OCI-LY7 (cell line): ENCODE data around the gene CISH. TPM values are rescaled to one million over a fixed set of nuclear protein-coding genes. Genes with fewer than 3 reads are reported as not detected.
A peak's percentile ranks its signal among the peaks of the same experiment; 100 is the strongest.

Experiments
- BruUV-seq: library from RNA; stranded (reverse); fragments of 400-500 nt; replicated peaks from 2 replicates; lab custom pipeline; 2021; lab: Mats Ljungman, UMichigan
- CTCF ChIA-PET: fragments of 300-600 bp; sonication (Branson Sonifier 250); formaldehyde crosslinking; loops from one replicate; lab custom pipeline; 2022; ENCODE audit warnings: antibody characterized with exemption; ENCODE audit not compliant: unreplicated experiment; lab: Charles Lee
- POLR2A ChIA-PET: fragments of 300-600 bp; sonication (Branson Sonifier 250); formaldehyde crosslinking; loops from one replicate; lab custom pipeline; 2022; ENCODE audit warnings: antibody characterized with exemption; lab: Charles Lee
- DNase-seq: peaks from one replicate; pipeline ENCODE4 v3.0.0-alpha.2; 2015; ENCODE audit warnings: low spot score
- H2AFZ ChIP-seq: fragments of 200-600 bp; sonication (generic), shearing (Covaris generic); 2 replicates; pipeline ENCODE4 v1.6.1; 2014; ENCODE audit warnings: mild to moderate bottlenecking, antibody characterized with exemption, low read length, moderate library complexity
- H3K27ac ChIP-seq: fragments of 200-600 bp; sonication (generic); 2 replicates; pipeline ENCODE4 v1.5.1; 2014; ENCODE audit warnings: mixed run types, low read depth, mild to moderate bottlenecking, moderate library complexity, low read length, inconsistent platforms; ENCODE audit not compliant: poor library complexity, severe bottlenecking
- H3K36me3 ChIP-seq: fragments of 200-600 bp; sonication (generic); 2 replicates; pipeline ENCODE4 v1.6.1; 2014; ENCODE audit warnings: mild to moderate bottlenecking, antibody characterized with exemption, low read length, moderate library complexity, mixed read lengths; ENCODE audit not compliant: insufficient read depth
- H3K4me1 ChIP-seq: fragments of 200-600 bp; sonication (generic); 2 replicates; pipeline ENCODE4 v1.5.1; 2014; ENCODE audit warnings: mild to moderate bottlenecking, low read length; ENCODE audit not compliant: insufficient read depth, poor library complexity, severe bottlenecking
- H3K4me2 ChIP-seq: fragments of 200-600 bp; sonication (generic); 2 replicates; pipeline ENCODE4 v1.6.1; 2014; ENCODE audit warnings: mild to moderate bottlenecking, low read length
- H3K4me3 ChIP-seq: fragments of 200-600 bp; sonication (generic); 2 replicates; pipeline ENCODE4 v1.5.1; 2014; ENCODE audit warnings: mild to moderate bottlenecking, low read depth, low read length; ENCODE audit not compliant: poor library complexity, severe bottlenecking
- H3K79me2 ChIP-seq: fragments of 200-600 bp; sonication (generic); 2 replicates; pipeline ENCODE4 v1.6.1; 2016; ENCODE audit warnings: low read depth, mild to moderate bottlenecking, low read length, moderate library complexity, mixed read lengths; ENCODE audit not compliant: insufficient read depth
- H3K9me2 ChIP-seq: fragments of 200-600 bp; sonication (generic); 2 replicates; pipeline ENCODE4 v1.6.1; 2016; ENCODE audit warnings: mild to moderate bottlenecking, low read length, mixed read lengths; ENCODE audit not compliant: insufficient read depth
- H3K9me3 ChIP-seq: fragments of 200-600 bp; sonication (generic); 2 replicates; pipeline ENCODE4 v1.6.1; 2014; ENCODE audit warnings: mild to moderate bottlenecking, mixed run types, low read length, mixed read lengths
- H4K20me1 ChIP-seq: fragments of 200-600 bp; sonication (generic); 2 replicates; pipeline ENCODE4 v1.6.1; 2014; ENCODE audit warnings: mild to moderate bottlenecking, antibody characterized with exemption, low read length, moderate library complexity, mixed read lengths; ENCODE audit not compliant: insufficient read depth
- CTCF ChIP-seq: fragments of 200-600 bp; sonication (generic); conservative IDR thresholded peaks from 2 replicates; pipeline ENCODE4 v1.5.1; 2014; ENCODE audit warnings: mild to moderate bottlenecking, antibody characterized with exemption, low read length, moderate library complexity, mixed read lengths
- EZH2phosphoT487 ChIP-seq: fragments of 200-600 bp; sonication (generic); IDR thresholded peaks from 2 replicates; pipeline ENCODE4 v1.6.1; 2018; ENCODE audit warnings: low read depth, borderline replicate concordance, mild to moderate bottlenecking, mixed run types, antibody characterized with exemption, low read length, moderate library complexity, mixed read lengths
- intact Hi-C: fragments of 100-400 bp; cut with micrococcal nuclease; formaldehyde crosslinking; loops from one replicate; pipeline ENCODE4 v1.10.0; 2022; ENCODE audit not compliant: unreplicated experiment
- total RNA-seq, 2 experiments: library from RNA; depleted of rRNA in 1 of 2; stranded (reverse); fragments of >200 nt in 1 of 2; shearing (Covaris generic) in 1 of 2; gene quantifications; 2 replicates each; pipeline ENCODE4 v1.2.3, GENCODE V29; 2014 to 2022

Gene CISH
- total RNA-seq, 2 experiments from 2014 or later: not detected

DNA sequence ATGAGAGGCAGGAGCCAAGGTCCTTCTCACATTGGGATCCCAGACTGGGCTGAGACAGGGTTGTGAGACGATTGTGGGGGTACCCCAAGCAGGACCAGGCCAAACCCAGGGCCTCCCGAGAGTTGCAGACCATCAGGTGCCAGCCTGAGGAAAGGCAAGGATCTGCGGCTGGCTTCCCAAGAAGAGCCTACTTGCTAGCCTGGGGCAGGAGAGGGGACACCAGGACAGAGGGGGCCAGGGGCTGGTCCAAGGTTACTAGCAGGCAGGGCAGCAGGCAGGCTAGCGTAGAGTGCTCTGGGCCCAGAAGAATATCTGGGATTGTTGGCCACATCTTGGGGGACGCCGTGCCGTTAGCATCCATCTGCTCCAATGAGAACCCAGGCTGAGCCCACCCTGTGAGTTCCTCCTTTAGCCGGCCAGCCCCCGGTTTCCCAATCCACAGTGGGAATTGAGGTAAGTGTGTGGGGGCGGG is 546 bp downstream of the CISH start:
- ChIA-PET POLR2A (no interaction called here), CTCF (interaction anchor here (1.7 kb wide), 1 partner anchor 40 kb away, joined by 3 read pairs; no protein-coding TSS in a partner anchor)
- Histone ChIP-seq H3K4me1 (peaks cover 1% of the 10 kb centered on the region), H3K36me3 (no peaks in the 10 kb centered on the region), H4K20me1 (no peaks in the 10 kb centered on the region), H3K4me3 (peak overlapping the region; percentile 68), H2AFZ (peak overlapping the region; percentile 66; the same call in 1 of the 2 replicates), H3K4me2 (peak overlapping the region; percentile 90), H3K9me2 (no peaks in the 10 kb centered on the region), H3K9me3 (no peaks in the 10 kb centered on the region), H3K79me2 (no peaks in the 10 kb centered on the region), H3K27ac (no peak overlapping the region)
- no TSS peak for BruUV-seq
- intact Hi-C loops: loop anchor here (5.0 to 10.0 kb wide), 2 partner anchors 59 to 364 kb away; no protein-coding TSS in a partner anchor
- TF ChIP-seq CTCF (no peak), EZH2phosphoT487 (no peak)
- DNase-seq: no peak

GRCh38 chr3:50610181-50610971 is 1.2 kb downstream of the CISH start:
- Histone ChIP-seq H3K79me2 (no peaks in the 10 kb centered on the region), H4K20me1 (no peaks in the 10 kb centered on the region), H2AFZ (no peak overlapping the region), H3K36me3 (no peaks in the 10 kb centered on the region), H3K9me2 (no peaks in the 10 kb centered on the region), H3K4me2 (no peak overlapping the region), H3K4me3 (no peak overlapping the region), H3K4me1 (no peaks in the 10 kb centered on the region), H3K9me3 (no peaks in the 10 kb centered on the region), H3K27ac (no peak overlapping the region)
- DNase-seq: no peak
- BruUV-seq: no TSS peak
- TF ChIP-seq CTCF (no peak), EZH2phosphoT487 (no peak)
- ChIA-PET CTCF (interaction anchor here (1.7 kb wide), 1 partner anchor 39 kb away, joined by 3 read pairs; no protein-coding TSS in a partner anchor), POLR2A (no interaction called here)
- intact Hi-C loops: loop anchor here (5.0 to 10.0 kb wide), 2 partner anchors 58 to 364 kb away; no protein-coding TSS in a partner anchor

DNA sequence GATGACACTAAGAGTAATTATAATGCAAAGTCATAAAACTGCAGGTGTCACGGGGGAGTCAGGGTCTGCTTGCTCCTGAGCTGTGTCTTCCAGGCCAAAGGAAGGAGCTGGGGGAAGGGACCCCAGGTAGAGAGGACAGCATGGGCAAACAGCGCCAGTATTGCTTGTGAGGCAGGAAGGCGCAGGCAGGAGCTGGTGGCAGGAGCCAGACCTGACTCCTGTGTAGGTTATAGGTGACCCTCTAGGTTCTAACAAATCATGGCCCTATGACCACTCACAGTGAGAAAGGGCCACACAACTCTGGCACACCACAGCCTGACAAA is 1.9 kb downstream of the CISH start:
- H2AFZ ChIP-seq: no peak overlapping the region
- no peaks in the 10 kb centered on the region for H3K9me3 ChIP-seq
- H3K4me3 ChIP-seq: no peak overlapping the region
- no peaks in the 10 kb centered on the region for H3K36me3 ChIP-seq
- no peak for TF ChIP-seq EZH2phosphoT487
- TF ChIP-seq CTCF: no peak
- intact Hi-C loops: loop anchor here (5.0 to 10.0 kb wide), 2 partner anchors 57 to 365 kb away; no protein-coding TSS in a partner anchor
- no peaks in the 10 kb centered on the region for H3K9me2 ChIP-seq
- H3K27ac ChIP-seq: no peak overlapping the region
- no TSS peak for BruUV-seq
- no peaks in the 10 kb centered on the region for H3K79me2 ChIP-seq
- no peaks in the 10 kb centered on the region for H3K4me1 ChIP-seq
- POLR2A ChIA-PET: no interaction called here
- no peak overlapping the region for H3K4me2 ChIP-seq
- CTCF ChIA-PET: no interaction called here
- no peak for DNase-seq
- no peaks in the 10 kb centered on the region for H4K20me1 ChIP-seq
